GM18508 (cell line): ENCODE data around the gene VPS13D.
"Not testable (repeated sequence)": the region's sequence is repeated elsewhere in the genome, so short reads cannot be mapped to it uniquely, and the experiment has no call there.

Experiments used
- ATAC-seq: cut with Tn5 transposase; IDR thresholded peaks from one replicate; pipeline ENCODE4 v1.9.1; 2021; ENCODE audit warnings: moderate number of reproducible peaks; ENCODE audit not compliant: insufficient read depth, unreplicated experiment

VPS13D gene

DNA sequence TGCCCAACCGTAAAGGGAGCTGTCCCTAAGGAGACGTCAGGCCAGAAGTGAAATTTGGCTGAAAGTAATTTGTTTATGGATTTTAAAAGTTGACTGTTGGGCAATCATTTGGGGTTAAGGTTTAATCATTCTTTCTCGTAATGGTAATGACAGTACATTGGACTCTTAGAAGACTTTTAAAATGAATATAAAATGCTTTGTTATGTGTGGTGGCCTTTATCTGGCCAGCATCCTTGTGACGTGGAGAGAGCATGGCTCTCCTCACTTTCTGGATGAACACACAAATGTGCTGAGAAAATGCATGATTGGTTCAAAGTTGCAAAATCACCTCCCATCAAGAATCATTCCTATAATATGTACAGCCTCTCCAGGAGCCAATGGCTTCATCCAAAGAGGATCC lies 227.9 kb downstream of the VPS13D start:
- ATAC-seq: no peak

DNA sequence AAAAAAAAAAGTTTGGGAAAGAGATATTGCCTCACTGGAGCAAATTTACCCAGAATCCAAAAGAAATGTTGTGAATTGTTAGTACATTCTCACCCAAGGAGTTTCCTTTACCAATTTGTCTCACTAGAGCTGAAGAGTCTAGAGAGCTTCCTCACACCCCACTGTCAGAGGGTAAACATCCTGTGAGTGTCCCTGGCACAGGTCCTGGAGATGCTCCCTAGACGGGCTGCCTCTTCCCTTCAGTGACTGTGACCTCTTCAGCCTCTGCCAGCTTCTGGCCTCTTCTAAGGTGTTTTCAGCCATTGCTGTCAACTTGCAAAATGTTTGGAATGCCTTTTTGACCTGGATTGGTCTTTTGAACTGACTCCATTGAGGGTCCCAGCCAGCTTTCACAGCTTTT lies 228.7 kb downstream of the VPS13D start:
- ATAC-seq: no peak

DNA sequence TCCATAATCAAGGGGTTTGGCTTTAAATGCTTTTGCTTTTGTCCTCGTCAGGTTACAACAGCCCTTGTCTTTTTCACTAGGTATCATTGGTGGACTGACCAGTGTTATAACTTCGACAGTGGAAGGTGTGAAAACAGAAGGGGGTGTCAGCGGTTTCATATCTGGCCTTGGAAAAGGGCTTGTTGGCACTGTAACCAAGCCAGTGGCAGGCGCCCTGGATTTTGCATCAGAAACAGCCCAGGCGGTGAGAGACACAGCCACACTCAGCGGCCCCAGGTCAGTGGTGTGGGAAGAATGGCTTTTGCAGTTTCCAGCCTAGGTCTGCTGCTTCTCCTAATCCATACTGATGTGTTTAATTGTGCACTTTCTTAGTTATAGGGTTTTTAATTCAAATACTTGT lies 230.3 kb downstream of the VPS13D start:
- ATAC-seq: no peak

GRCh38 chr1:12460911-12461621 lies 231.2 kb downstream of the VPS13D start:
- no peak for ATAC-seq

DNA sequence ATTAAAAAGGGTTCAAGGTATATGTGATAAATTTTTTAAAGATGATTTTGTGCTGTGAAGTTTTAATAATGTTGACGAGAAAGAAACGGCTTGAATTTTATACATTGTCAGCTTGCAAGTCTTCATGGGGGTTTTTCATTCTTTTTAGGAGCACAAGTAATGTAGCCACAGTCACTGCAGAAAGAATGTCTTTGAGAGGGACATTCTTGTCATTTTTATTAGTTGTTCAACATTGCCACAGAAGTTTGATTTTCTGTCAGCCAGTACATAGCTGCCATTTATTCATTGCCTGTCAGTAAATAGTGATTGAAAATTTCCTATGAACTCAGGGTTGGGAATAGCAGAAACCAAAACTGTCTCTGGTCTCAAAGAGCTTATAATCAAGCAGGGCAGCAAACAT lies 231.9 kb downstream of the VPS13D start:
- ATAC-seq: no peak

DNA sequence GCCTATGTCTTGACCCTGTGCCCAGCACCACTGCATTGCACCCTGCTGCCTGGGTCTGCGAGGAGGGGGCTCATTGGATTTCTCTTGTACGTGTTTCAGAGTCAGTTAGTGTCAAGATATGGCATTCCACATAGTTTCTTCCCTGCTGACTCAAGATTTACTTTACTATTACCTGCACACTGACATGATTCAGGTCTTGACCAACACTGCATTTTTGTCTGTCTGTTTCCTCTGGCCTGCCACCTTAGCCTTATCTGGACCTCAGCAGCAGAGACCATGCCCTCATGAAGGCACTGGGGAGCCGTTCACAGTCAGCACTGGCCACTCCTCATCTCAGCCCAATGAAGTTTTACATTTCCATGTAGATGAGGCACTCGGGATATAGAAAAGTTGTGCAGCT lies 232.8 kb downstream of the VPS13D start:
- ATAC-seq: no peak

DNA sequence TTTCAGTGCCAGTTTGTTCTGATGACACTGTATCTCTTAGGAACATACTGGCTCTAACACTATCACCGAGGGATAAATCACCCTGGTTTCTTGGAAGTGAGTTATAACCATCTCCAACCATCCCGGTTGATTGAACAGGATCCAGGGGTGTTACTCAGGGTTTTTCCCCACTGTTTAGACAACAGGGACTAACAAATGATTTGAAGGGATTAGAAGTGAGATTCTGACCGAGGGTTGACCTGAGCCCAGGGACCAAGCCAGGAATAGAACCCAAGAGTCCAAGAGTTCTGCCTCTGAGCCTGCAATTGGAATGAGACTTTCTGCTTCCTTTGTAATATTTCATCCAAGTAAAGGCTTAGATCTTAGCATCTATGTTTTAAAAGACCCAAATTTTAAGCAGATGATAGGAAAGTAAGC lies 234.2 kb downstream of the VPS13D start:
- no peak for ATAC-seq

- no peak for ATAC-seq
Observed at GRCh38 chr1:12464598-12465056, 234.8 kb downstream of the VPS13D start.

GRCh38 chr1:12465126-12465525 lies 235.3 kb downstream of the VPS13D start:
- no peak for ATAC-seq

DNA sequence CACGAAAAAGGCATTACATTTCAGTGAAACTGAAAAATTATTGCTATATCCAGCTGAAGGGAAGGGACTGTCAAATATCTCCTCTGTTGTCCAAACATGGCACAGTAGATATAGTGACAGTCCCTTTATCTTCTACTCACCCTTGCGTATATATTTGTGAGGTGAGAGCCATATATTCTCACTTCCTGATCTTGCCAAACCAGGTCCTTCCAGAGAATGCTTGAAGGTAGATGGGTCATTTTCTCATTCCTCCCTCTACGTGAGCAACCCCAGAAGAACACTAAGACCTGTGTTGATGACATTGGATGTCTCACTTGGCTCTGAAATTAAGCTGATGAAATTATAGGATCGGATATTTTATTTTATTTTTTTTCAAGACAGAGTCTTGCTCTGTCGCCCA lies 237.0 kb downstream of the VPS13D start:
- no peak for ATAC-seq

DNA sequence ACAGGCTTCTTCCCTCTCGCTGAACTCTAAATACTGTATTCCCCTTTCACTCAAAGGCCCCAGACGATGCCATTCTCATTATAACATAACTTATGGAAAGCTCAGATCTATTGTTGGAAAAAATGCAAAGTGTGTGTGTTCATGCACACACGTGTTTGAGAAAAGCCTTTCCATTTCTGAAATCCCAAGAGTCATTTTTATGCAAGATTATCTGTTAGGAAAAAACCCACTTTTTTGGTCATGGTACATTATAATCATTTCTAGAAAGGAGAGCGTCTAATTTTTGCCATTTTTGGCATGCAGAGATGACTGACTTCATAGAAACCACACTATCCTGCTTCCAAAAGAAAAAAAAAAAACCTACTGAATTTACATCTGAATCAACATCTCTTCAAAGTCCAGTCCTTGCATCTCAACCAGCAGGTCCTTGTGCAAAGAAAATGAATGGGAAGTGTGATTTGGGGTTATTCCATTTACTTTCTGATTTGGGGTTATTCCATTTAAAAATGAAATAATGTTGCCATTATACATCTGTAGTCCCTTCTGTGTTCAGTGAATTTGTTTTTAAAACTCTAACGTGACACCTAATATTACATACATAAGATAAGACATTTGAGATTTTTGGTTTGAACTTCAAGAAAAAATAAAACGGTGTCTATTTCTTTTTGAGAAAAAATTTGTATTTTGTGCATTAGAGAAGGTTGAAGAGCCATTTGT lies 237.9 kb downstream of the VPS13D start:
- no peak for ATAC-seq

- ATAC-seq: no peak
Observed at GRCh38 chr1:12468323-12468722, 238.5 kb downstream of the VPS13D start.

- no peak for ATAC-seq
Observed at GRCh38 chr1:12469493-12469892, 239.7 kb downstream of the VPS13D start.

- ATAC-seq: no peak
Observed at GRCh38 chr1:12469990-12470389, 240.2 kb downstream of the VPS13D start.

DNA sequence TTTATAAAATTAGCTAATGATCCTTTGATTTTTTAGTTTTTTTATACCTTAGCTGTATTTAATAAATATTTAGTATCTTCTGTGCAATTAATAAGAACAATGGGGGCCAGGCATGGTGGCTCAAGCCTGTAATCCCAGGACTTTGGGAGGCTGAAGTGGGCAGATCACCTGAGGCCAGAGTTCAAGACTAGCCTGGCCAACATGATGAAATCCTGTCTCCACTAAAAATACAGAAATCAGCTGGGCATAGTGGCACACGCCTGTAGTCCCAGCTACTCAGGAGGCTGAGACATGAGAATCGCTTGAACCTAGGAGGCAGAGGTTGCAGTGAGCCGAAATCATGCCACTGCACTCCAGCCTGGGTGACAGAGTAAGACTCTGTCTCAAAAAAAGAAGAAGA lies 241.1 kb downstream of the VPS13D start:
- ATAC-seq: not testable (repeated sequence)

DNA sequence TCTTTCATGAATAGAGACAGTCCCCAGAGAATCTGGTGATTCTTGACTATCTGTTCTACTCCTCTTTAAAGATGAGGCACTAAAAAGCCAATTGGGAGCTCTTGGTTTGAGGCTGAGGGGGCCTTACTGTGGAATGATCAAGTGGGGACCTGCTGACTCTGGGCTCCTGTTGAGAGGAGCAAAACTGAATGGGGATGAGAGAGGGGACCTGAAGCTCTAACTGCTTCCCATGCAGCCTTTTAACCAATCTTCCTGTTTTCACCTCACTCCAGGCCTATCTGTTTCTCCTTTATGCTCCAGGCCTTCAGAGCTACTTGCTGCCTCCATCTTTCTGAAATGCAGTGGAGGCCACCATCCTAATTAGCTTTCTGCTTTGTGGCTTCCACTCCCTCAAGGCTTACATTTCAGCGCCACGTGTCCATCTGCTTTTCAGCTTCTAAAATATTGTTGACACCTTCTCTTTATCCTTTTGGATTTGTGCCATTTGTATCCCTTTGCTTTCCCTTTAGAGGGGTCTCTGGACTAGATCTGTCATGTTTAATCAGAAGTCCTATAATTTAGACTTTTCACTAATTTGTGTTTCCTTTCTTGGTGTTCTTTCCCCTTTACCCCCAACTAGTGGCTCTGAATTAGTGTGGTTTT lies 242.4 kb downstream of the VPS13D start:
- no peak for ATAC-seq

GRCh38 chr1:12472798-12473551 lies 243.1 kb downstream of the VPS13D start:
- ATAC-seq: no peak

DNA sequence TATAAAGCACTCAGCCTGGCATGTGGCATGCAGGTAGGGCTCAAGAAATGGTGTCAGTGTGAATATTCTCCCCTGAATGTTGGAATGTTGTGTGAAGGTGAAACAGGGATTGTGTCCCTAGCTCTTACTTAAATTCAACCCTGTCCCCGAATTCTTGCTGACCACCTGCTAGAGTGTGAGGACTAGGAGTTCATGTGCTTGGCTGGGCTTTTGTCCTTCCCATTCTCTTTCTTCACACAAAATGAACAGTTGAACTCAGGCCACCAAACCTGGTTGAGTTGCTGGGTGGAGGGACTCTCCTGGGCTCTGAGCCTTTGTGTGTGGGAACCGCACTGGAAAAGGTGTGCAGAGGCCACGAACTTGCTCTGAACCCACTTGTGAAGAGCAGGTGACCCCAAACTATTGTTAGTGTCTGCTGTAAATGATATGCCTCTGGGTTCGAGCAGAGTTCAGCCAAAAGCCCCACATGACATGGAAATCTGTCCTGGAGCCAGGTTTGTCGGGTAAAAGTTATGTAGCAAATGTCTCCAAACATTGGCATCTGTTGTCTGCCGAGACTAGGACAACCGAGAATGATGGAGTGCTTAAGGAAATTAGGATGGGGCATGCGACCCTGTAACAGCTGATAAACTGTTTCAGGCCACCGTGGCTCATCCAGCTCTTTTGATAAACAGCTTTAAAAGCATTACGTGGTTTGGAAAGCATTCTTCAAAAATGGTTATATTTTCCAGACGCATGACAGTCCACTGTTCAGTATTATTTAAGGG lies 243.9 kb downstream of the VPS13D start:
- no peak for ATAC-seq

DNA sequence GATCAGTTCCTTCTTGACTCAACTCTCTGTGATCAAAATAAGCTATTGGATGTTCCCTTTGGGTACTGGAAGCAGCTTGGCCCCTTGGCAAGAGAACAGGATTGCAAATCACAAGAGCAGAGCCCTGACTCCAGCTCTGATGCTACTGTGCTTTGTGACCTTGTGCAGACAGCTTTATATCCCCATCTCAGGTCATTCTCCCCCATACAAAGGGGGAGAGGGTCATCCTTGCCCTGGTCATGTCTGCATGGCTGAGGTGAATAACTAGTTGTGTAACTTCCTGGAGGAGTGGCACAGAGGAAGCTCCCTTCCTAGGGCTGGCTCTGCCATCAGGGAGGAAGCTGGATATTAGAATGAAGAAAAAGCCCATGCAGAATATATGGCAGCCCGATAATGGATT lies 245.3 kb downstream of the VPS13D start:
- ATAC-seq: no peak

GRCh38 chr1:12475530-12475934 lies 245.7 kb downstream of the VPS13D start:
- ATAC-seq: no peak
